CD8-positive, alpha-beta memory T cell (primary cell): ENCODE data around the gene ZBTB17. TPM values are rescaled to one million over a fixed set of nuclear protein-coding genes. Genes with fewer than 3 reads are reported as not detected.
A peak's percentile ranks its signal among the peaks of the same experiment; 100 is the strongest.

Source experiments
- CTCF ChIA-PET: fragments of 350-600 bp; sonication (Branson Sonifier 250); formaldehyde crosslinking; loops from one replicate; lab custom pipeline; 2021; ENCODE audit warnings: antibody characterized with exemption; lab: Charles Lee
- POLR2A ChIA-PET: fragments of 350-600 bp; sonication (Branson Sonifier 250); formaldehyde crosslinking; loops from one replicate; lab custom pipeline; 2021; ENCODE audit warnings: antibody characterized with exemption; lab: Charles Lee
- DNase-seq, 5 donors: peaks; one replicate each; pipeline versions ENCODE4 v3.0.0 to v3.0.0-alpha.2; 2020 to 2022; ENCODE audit warnings: mixed read lengths in 1 of 5
- H3K27ac ChIP-seq: one replicate; pipeline ENCODE4 v1.7.0; 2013; ENCODE audit warnings: low read depth, mild to moderate bottlenecking, low read length, moderate library complexity
- H3K27me3 ChIP-seq: 2 replicates; pipeline ENCODE4 v1.7.0; 2013; ENCODE audit warnings: low read length, mild to moderate bottlenecking; ENCODE audit not compliant: insufficient read depth, poor library complexity, severe bottlenecking
- H3K36me3 ChIP-seq: 2 replicates; pipeline ENCODE4 v1.7.0; 2013; ENCODE audit warnings: mild to moderate bottlenecking, low read length, moderate library complexity; ENCODE audit not compliant: insufficient read depth
- H3K4me1 ChIP-seq: 2 replicates; pipeline ENCODE4 v1.7.0; 2013; ENCODE audit warnings: mild to moderate bottlenecking, low read length, moderate library complexity; ENCODE audit not compliant: insufficient read depth
- H3K4me3 ChIP-seq: 2 replicates; pipeline ENCODE4 v1.7.0; 2013; ENCODE audit warnings: mild to moderate bottlenecking, low read length
- H3K9me3 ChIP-seq: 2 replicates; pipeline ENCODE4 v1.7.0; 2013; ENCODE audit warnings: mild to moderate bottlenecking, low read length
- H3K27ac Mint-ChIP-seq, 8 donors: one replicate each; pipeline ENCODE4 v1.8.0; 2020 to 2021; ENCODE audit warnings: mixed read lengths in 8 of 8, mild to moderate bottlenecking in 6 of 8, inconsistent platforms in 3 of 8, moderate library complexity in 3 of 8
- H3K27me3 Mint-ChIP-seq, 2 donors: one replicate each; pipeline ENCODE4 v1.8.0; 2020 to 2021; ENCODE audit warnings: mixed read lengths in 2 of 2, mild to moderate bottlenecking in 1 of 2, moderate library complexity in 1 of 2
- H3K36me3 Mint-ChIP-seq, 3 donors: one replicate each; pipeline ENCODE4 v1.8.0; 2020 to 2021; ENCODE audit warnings: mixed read lengths in 3 of 3, inconsistent platforms in 1 of 3, mild to moderate bottlenecking in 1 of 3
- H3K4me1 Mint-ChIP-seq, 3 donors: one replicate each; pipeline ENCODE4 v1.8.0; 2020 to 2021; ENCODE audit warnings: mixed read lengths in 3 of 3, inconsistent platforms in 1 of 3, mild to moderate bottlenecking in 1 of 3
- H3K4me3 Mint-ChIP-seq, 7 donors: one replicate each; pipeline ENCODE4 v1.8.0; 2020 to 2021; ENCODE audit warnings: mixed read lengths in 7 of 7, mild to moderate bottlenecking in 6 of 7, moderate library complexity in 4 of 7, inconsistent platforms in 2 of 7
- H3K9me3 Mint-ChIP-seq, 5 donors: one replicate each; pipeline ENCODE4 v1.8.0; 2020 to 2022; ENCODE audit warnings: mixed read lengths in 5 of 5, mild to moderate bottlenecking in 3 of 5, moderate library complexity in 2 of 5, inconsistent platforms in 1 of 5
- polyA plus RNA-seq: library from polyadenylated mRNA; unstranded; fragments of 300-500 nt; fragmentation: Illumina TruSeq; gene quantifications from one replicate; pipeline ENCODE4 v1.2.3, GENCODE V29; 2021
- total RNA-seq, 2 experiments: library from RNA; stranded (reverse); gene quantifications; one replicate each; pipeline ENCODE4 v1.2.3, GENCODE V29; 2021

Gene ZBTB17
- total and polyA plus RNA-seq, 3 experiments from 2014 or later: 24.7 to 51.5 (median 49.9) TPM

DNA sequence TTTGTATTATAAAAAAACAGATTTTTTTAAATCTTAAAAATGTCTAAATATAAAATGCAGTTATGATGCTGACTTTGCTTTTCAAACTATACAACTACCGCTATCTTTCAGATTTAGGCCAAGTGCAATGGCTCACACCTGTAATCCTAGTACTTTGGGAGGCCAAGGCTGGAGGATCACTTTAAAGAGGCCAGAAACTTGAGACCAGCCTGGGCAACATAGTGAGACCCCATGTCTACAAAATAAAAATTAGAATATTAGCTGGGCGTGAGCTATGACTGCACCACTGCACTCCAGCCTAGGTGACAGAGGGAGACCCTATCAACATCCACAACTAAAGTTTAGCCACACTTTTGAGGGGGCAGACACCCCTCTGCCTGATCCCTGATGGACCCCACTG is 20.3 kb downstream of the ZBTB17 start:
- Mint-ChIP-seq H3K36me3 (peaks cover 0 to 33% (median 5%) of the 10 kb centered on the region in 3 donors), H3K27me3 (peaks cover 0 to 2% of the 10 kb centered on the region in 2 donors), H3K27ac (peak overlapping the region in 3 of 8 donors; percentile 64 to 82 (median 65)), H3K9me3 (no peaks in the 10 kb centered on the region), H3K4me3 (no peak overlapping the region), H3K4me1 (peaks cover 58 to 84% (median 71%) of the 10 kb centered on the region in 3 donors)
- H3K36me3 ChIP-seq: no peaks in the 10 kb centered on the region
- no peak overlapping the region for H3K4me3 ChIP-seq
- peaks cover 45% of the 10 kb centered on the region for H3K4me1 ChIP-seq
- H3K27me3 ChIP-seq: no peaks in the 10 kb centered on the region
- peak in 1 of 5 donors; percentile 6 for DNase-seq
- ChIA-PET POLR2A (interaction anchor here (0.6 kb wide), 1 partner anchor 111 kb away, joined by 6 read pairs; no protein-coding TSS in a partner anchor), CTCF (interaction anchor here (0.7 to 1.8 kb wide), 2 partner anchors 9 to 21 kb away, joined by 3 to 5 read pairs; partner anchors contain the start of gene ZBTB17)
- H3K9me3 ChIP-seq: no peaks in the 10 kb centered on the region
- no peak overlapping the region for H3K27ac ChIP-seq

GRCh38 chr1:15954316-15954715 is 21.6 kb downstream of the ZBTB17 start:
- CTCF ChIA-PET: interaction anchor here (1.5 kb wide), 1 partner anchor 41 kb away, joined by 3 read pairs; no protein-coding TSS in a partner anchor
- DNase-seq: peak in 1 of 5 donors; percentile 6
- H3K4me1 Mint-ChIP-seq: peaks cover 63 to 86% (median 73%) of the 10 kb centered on the region in 3 donors
- Histone ChIP-seq H3K27me3 (no peaks in the 10 kb centered on the region), H3K4me1 (peaks cover 54% of the 10 kb centered on the region), H3K27ac (no peak overlapping the region), H3K36me3 (no peaks in the 10 kb centered on the region), H3K9me3 (no peaks in the 10 kb centered on the region), H3K4me3 (no peak overlapping the region)
- peak overlapping the region in 6 of 8 donors; percentile 29 to 83 (median 72) for H3K27ac Mint-ChIP-seq
- peaks cover 0 to 28% (median 2%) of the 10 kb centered on the region in 3 donors for H3K36me3 Mint-ChIP-seq
- no peak overlapping the region for H3K4me3 Mint-ChIP-seq
- no peaks in the 10 kb centered on the region for H3K9me3 Mint-ChIP-seq
- POLR2A ChIA-PET: no interaction called here
- H3K27me3 Mint-ChIP-seq: peaks cover 0 to 2% of the 10 kb centered on the region in 2 donors

- ChIA-PET CTCF (interaction anchor here (1.5 kb wide), 1 partner anchor 41 kb away, joined by 3 read pairs; no protein-coding TSS in a partner anchor), POLR2A (interaction anchor here (0.5 kb wide), 1 partner anchor 44 kb away, joined by 3 read pairs; no protein-coding TSS in a partner anchor)
- no peaks in the 10 kb centered on the region for H3K36me3 ChIP-seq
- H3K4me1 ChIP-seq: peaks cover 59% of the 10 kb centered on the region
- no peak overlapping the region for H3K4me3 ChIP-seq
- no peaks in the 10 kb centered on the region for H3K27me3 ChIP-seq
- no peaks in the 10 kb centered on the region for H3K9me3 Mint-ChIP-seq
- peaks cover 0 to 31% (median 2%) of the 10 kb centered on the region in 3 donors for H3K36me3 Mint-ChIP-seq
- no peaks in the 10 kb centered on the region for H3K9me3 ChIP-seq
- H3K27me3 Mint-ChIP-seq: peaks cover 0 to 2% of the 10 kb centered on the region in 2 donors
- peak overlapping the region in 1 of 7 donors; percentile 11 for H3K4me3 Mint-ChIP-seq
- peak in 1 of 5 donors; percentile 9 for DNase-seq
- H3K4me1 Mint-ChIP-seq: peaks cover 68 to 89% (median 78%) of the 10 kb centered on the region in 3 donors
- peak overlapping the region in 7 of 8 donors; percentile 11 to 83 (median 66) for H3K27ac Mint-ChIP-seq
- peak overlapping the region; percentile 87 for H3K27ac ChIP-seq
These were observed 22.1 kb downstream of the ZBTB17 start for GRCh38 chr1:15953791-15954241.

- no peak overlapping the region for H3K4me3 ChIP-seq
- peak overlapping the region; percentile 87 for H3K27ac ChIP-seq
- Mint-ChIP-seq H3K9me3 (no peaks in the 10 kb centered on the region), H3K27me3 (peaks cover 0 to 2% of the 10 kb centered on the region in 2 donors), H3K36me3 (peaks cover 0 to 27% (median 2%) of the 10 kb centered on the region in 3 donors), H3K4me1 (peaks cover 69 to 89% (median 83%) of the 10 kb centered on the region in 3 donors), H3K27ac (peak overlapping the region in 5 of 8 donors; percentile 11 to 78 (median 66)), H3K4me3 (no peak overlapping the region)
- no peaks in the 10 kb centered on the region for H3K9me3 ChIP-seq
- H3K4me1 ChIP-seq: peaks cover 60% of the 10 kb centered on the region
- H3K27me3 ChIP-seq: no peaks in the 10 kb centered on the region
- ChIA-PET POLR2A (interaction anchor here (0.5 kb wide), 1 partner anchor 43 kb away, joined by 3 read pairs; no protein-coding TSS in a partner anchor), CTCF (interaction anchor here (1.5 kb wide), 1 partner anchor 42 kb away, joined by 3 read pairs; no protein-coding TSS in a partner anchor)
- no peak for DNase-seq
- H3K36me3 ChIP-seq: no peaks in the 10 kb centered on the region
These were observed 22.6 kb downstream of the ZBTB17 start for GRCh38 chr1:15953294-15953771.

DNA sequence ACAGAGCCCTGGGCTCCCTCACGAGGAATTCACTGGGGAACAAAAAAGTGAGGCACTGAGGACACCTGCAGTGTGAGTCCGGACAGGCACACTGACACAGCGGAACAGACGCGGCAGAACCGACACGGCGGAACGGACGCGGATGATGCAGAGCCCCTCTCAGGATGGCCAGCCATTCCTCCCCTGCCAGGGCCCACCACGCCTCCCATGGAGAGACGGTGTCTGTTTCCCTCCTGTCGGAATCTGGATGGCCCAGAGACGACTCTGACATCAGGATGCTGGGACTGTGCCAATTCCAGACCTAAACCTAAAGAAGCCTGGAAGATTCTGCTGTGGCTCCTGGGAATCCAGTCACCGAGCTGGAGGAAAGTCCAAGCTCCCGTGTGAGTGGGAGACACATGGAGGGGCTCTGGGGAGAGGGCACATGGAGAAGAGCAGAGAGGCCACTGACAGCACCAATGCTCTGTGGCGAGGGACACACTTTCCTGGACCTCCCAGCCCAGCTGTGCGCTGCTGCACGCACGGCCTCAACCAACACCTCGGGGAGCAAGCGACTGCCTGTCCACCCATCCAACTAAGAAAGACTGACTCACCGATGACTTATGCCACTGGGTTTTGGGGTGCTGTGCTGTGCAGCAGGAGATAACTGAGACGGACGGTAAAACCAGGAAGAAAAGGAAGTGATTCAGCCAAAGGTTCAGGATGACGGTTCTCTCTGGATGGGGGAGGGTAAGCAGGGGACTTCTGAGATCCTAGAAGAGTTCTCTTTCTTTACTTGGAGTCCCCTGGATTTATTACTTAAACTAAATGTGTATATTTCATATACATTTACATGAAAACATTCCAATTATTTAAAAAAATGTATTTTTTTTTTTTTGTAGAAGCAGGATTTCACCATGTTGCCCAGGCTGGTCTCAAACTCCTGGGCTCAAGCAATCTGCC is 23.3 kb downstream of the ZBTB17 start:
- H3K27ac Mint-ChIP-seq: peak overlapping the region; percentile 51 to 99 (median 97)
- peak in 1 of 5 donors; percentile 39 for DNase-seq
- no peak overlapping the region for H3K4me3 ChIP-seq
- peaks cover 0 to 27% (median 2%) of the 10 kb centered on the region in 3 donors for H3K36me3 Mint-ChIP-seq
- peak overlapping the region in 1 of 7 donors; percentile 72 for H3K4me3 Mint-ChIP-seq
- H3K9me3 Mint-ChIP-seq: no peaks in the 10 kb centered on the region
- H3K27me3 Mint-ChIP-seq: peaks cover 0 to 2% of the 10 kb centered on the region in 2 donors
- peaks cover 71 to 90% (median 86%) of the 10 kb centered on the region in 3 donors for H3K4me1 Mint-ChIP-seq
- H3K4me1 ChIP-seq: peaks cover 60% of the 10 kb centered on the region
- no peaks in the 10 kb centered on the region for H3K36me3 ChIP-seq
- ChIA-PET POLR2A (no interaction called here), CTCF (interaction anchor here (1.5 kb wide), 1 partner anchor 119 kb away, joined by 5 read pairs; no protein-coding TSS in a partner anchor)
- no peaks in the 10 kb centered on the region for H3K9me3 ChIP-seq
- H3K27ac ChIP-seq: peak overlapping the region; percentile 87
- no peaks in the 10 kb centered on the region for H3K27me3 ChIP-seq

DNA sequence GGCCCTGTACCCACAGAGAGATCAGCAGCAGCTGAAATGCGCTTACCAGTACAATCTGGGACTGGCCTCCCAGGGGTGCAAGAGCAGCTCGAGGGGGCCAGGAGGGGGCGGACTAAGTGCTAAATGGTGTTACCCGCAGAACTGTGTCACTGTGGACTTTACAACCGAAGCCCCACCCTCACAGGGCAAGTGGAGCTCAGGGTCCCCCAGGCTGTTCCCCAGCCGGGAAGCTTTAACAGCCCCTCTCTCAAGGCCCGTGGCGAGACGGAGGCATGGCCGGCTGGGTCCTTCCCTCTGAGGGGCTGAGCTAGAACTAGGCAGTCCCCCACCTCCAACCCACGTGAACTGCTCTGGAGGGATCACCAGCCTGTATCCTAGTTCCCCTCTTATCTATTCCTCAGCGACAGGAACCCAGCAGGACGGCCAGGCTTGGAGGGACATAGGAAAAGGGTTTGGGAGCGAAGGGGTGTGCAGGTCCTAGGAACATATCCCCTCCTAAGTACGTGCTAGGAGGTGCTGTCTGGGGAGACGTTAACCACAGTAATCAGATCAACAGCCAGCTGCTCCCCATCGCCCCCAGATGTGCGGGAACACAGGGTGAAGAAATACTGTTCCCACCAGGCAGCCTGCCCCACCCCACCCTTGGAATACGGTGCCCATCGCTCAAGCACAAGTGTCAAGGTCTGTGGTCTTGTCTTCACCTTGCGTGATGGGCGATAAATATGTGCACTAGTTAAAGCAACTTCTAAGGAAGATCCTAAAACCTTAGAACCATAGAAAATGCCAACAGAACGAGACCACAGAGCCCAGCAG is 24.4 kb downstream of the ZBTB17 start:
- Histone ChIP-seq H3K27ac (peak overlapping the region; percentile 87), H3K4me1 (peaks cover 59% of the 10 kb centered on the region), H3K9me3 (no peaks in the 10 kb centered on the region), H3K4me3 (no peak overlapping the region), H3K27me3 (no peaks in the 10 kb centered on the region), H3K36me3 (peaks cover 3% of the 10 kb centered on the region)
- peak overlapping the region in 1 of 7 donors; percentile 80 for H3K4me3 Mint-ChIP-seq
- ChIA-PET POLR2A (interaction anchor here (1.5 kb wide), 1 partner anchor 25 kb away, joined by 4 read pairs; the partner anchor contains the start of gene ZBTB17), CTCF (interaction anchor here (1.2 to 2.6 kb wide), 3 partner anchors 23 to 156 kb away, joined by 3 to 5 read pairs (median 5); no protein-coding TSS in a partner anchor)
- no peaks in the 10 kb centered on the region for H3K9me3 Mint-ChIP-seq
- peak in 4 of 5 donors; percentile 36 to 63 (median 40) for DNase-seq
- H3K4me1 Mint-ChIP-seq: peaks cover 68 to 90% (median 81%) of the 10 kb centered on the region in 3 donors
- H3K27ac Mint-ChIP-seq: peak overlapping the region; percentile 92 to 99 (median 97)
- H3K36me3 Mint-ChIP-seq: peaks cover 0 to 30% (median 1%) of the 10 kb centered on the region in 3 donors
- peaks cover 0 to 2% of the 10 kb centered on the region in 2 donors for H3K27me3 Mint-ChIP-seq
